Measurements from ENCODE around the gene CBX7. TPM values are rescaled to one million over a fixed set of nuclear protein-coding genes. Genes with fewer than 3 reads are reported as not detected.
A peak's percentile ranks its signal among the peaks of the same experiment; 100 is the strongest.
"Not testable (repeated sequence)": the region's sequence is repeated elsewhere in the genome, so short reads cannot be mapped to it uniquely, and the experiment has no call there.

The CBX7 gene
- total RNA-seq, 1 donor from 2014 or later: 63.6 TPM

DNA sequence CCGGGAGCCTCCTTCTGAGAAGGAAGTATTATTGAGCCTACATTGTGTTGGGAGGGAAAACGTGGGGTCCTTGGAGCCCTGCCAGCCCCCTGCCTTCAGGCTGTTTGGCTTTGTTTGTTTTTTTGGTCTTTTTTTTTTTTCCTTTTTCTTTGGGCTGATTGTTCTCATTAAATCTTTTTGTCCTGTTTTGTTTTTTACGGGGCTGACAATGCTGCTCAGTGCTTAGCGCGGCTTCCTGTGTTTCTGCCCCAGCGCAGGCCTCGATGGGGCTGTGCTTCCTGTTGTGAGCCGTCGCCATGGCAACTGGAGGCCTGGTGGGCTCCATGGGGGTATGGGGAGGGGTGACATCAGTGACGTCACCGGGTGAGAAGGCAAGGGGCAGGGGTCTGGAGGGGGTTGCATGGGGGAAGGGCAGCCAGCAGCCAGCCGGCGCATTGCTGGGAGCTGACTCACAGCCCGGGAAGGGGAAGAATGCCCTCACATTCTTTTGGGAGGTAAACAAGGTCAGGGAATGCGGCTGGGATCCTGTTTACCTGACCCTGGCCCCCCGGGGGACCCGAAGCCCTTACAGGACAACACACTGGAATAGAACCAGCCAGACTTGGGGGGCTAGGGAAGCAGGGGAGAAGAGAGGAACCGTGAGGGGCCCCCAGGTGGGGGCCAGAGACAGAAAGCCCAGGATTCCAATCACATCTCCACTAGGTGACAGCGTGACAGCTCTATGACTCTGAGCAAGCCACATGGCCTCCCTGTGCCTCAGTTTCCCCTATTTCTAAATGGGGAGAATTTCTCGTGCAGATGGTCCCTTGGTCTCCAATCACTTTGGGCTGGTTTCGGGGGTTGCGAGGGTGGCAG, 22.2 kb upstream of the CBX7 start:
- peak; percentile 73 for DNase-seq (ENCODE audit: low spot score)

GRCh38 chr22:39173787-39174497, 21.5 kb upstream of the CBX7 start:
- DNase-seq (ENCODE audit: low spot score): peak; percentile 42

DNA sequence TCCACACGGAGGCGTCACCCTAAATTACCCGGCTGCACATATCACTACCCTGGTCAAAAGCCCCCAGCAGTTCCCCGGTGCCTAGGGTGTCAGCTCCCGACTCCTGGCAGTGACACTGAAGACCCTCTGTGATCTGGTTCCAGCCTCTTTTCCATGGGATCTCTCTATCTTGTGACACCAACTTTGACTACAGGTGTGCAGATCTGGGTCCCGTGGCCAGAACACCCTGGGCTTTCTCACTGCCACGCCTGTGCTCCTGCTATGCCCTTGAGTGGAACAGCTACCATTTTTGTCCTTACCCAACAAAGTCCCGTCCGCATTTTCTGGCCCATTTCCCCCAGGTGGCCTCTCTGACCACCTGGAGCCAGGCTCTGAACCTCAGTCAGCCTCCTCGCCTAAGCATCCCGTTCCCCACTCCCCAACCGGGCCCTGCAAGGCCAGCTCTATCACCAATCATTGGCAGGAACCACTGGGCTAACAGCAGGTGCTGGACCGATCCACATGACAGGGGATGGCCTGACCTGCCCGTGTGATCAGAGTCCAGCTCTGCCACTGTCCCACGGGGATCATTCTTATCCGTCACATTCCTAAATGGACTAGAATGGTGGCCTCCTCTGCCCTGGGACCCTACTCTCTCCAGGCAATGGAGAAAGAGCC, 20.7 kb upstream of the CBX7 start:
- peak; percentile 42 for DNase-seq (ENCODE audit: low spot score)

DNA sequence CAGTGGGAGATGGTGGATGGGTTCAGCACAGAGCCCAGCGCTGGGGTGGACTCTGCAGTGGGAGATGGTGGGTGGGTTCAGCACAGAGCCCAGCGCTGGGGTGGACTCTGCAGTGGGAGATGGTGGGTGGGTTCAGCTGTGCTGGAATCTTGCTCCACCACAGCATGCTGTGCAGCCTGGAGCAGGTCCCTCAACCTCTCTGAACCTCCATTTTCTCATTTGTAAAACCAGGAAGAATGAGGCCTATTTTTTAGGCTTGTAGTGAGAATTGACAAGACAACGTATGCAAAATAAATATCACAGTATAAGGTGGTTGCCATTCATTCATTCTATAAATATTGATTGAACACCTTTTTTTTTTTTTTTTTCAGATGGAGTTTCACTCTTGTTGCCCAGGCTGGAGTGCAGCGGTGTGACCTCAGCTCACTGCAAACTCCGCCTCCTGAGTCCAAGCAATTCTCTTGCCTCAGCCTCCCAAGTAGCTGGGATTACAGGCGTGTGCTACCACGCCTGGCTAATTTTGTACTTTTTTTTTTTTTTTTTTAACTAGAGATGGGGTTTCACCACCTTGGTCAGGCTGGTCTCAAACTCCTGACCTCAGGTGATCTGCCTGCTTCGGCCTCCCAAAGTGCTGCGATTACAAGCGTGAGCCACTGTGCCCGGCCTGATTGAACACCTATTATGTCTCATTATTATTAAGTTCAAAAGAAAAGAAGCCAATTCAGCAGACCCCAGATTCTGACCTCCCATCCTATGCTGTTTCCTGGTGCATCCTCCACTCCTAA, 20.0 kb upstream of the CBX7 start:
- DNase-seq (ENCODE audit: low spot score): not testable (repeated sequence)

- DNase-seq (ENCODE audit: low spot score): no peak
Measured at GRCh38 chr22:39171623-39172264, 19.3 kb upstream of the CBX7 start.

DNA sequence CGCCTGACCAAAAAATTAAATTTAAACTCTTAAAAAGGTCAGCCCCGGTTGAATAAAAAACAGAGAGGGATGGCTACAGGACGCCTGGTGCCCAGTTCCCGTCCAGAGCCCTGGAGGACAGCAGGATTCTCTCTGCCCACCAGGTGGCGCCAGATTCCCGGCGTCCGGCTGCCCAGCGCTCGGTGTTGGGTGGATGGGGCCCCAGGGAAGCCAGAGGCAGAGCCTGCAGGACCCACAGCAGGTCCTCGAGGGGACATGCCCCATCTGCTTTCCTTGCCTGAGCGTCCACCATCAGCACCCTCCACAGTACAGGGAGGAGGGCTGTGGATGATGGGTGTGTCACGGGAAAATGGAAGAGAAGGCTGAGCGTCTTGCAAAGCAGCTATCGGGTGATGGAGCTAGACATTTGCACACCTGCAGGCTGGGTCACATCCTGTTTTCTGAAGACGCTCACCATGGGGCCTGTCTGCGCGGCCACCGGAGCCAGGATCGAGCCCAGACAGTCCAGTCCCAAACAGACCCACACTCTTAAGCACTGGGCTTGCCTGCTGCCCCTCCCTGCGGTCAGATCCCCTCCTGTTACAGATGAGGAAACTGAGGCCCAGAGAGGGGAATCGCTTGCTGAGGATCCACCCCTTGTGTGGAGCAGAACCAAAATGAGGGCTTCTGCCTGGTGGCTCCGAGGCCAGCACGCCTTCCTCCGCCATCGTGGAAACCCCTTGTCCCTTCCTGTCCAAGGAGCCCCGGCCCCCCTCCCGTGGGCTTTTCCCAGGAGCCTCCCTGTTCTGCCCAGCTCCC, 18.5 kb upstream of the CBX7 start:
- peak; percentile 88 for DNase-seq (ENCODE audit: low spot score)

DNA sequence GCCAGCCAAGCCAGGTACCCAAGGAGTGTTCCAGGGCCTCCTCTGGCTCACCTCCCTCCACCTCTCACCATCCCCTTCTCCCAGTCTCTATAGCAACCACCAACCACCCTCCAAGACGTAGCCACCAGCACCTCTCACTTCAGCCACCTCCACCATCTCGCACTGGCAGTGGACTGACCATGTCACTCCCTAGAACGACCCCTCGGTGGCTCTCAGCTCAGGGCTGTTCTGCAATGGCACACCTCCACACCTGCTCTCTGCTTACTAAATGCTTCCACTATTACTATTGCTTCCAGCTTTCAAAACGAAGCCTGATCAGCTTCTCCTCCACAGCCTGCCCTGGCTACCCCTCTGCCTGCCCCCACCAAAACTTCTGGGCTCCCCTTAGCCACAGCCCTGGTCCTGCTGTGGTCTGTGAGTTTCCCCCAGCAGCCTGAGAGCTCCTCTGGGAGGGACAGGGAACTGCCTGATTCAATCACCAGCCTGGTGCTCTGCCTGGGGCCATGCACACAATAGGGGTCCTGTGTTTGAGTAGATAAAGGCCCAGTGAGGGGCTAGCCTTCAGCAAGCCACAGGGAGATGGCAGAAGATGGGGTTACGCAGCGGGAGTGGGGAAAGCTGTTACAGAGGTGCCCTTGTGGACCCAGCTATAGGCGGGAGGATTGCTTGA, 17.5 kb upstream of the CBX7 start:
- no peak for DNase-seq (ENCODE audit: low spot score)

DNA sequence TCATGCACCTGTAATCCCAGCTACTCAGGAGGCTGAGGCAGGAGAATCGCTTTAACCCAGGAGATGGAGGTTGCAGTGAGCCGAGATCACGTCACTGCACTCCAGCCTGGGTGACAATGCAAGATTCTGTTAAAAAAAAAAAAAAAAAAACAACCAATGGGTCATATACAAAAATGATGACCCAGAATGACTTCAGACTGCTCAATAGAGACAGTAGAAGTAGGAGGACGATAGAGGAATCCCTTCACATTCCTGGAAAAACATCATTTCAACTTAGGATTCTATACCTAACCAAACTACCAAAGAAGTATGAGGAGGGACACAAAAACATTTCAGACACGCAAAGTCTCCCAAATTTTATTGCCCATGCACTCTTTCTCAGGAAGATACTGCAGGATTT, 14.1 kb upstream of the CBX7 start:
- DNase-seq (ENCODE audit: low spot score): no peak

GRCh38 chr22:39156093-39156492, 3.6 kb upstream of the CBX7 start:
- not testable (repeated sequence) for DNase-seq (ENCODE audit: low spot score)

DNA sequence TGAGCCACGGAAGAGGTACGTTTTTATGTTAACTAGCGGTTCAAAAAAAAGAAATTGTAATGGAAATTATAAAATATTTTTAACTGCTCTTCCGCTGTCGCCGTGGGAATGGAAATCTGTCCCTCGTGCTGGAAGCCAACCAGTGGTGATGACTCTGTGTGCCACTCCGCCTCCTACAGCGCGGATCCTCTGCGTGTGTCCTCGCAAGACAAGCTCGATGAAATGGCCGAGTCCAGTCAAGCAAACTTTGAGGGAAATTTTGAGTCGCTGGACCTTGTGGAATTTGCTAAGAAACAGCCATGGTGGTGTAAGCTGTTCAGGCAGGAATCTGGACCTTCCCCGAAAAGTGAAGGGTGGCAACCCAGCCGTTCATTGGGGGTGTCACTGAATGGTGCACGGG, 2.9 kb upstream of the CBX7 start:
- DNase-seq (ENCODE audit: low spot score): no peak

- DNase-seq (ENCODE audit: low spot score): no peak
Measured at GRCh38 chr22:39153220-39153717, 789 bp upstream of the CBX7 start.

DNA sequence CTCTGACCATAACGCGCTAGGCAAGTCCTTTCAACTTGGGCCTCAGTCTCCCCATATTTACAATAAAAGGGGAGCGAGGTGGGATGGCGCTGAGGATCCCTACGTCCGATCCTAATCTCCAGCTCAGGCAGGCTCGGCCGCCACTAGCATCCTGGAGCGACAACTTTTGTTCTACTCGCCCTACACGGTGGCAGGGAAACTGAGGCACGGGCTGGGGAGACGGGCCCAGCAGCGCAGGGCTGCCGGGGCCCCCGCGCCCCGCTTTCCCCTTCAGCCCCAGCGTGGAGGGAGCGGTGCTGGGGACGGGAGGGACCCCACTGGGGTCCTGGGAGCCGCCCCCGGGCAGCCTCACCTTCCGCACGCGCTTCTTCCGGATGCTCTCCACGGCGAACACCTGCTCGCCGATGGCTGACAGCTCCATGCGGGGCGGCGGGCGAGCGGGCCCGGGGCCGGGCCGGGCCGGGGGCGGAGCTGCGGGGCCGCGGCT, 413 bp downstream of the CBX7 start:
- no peak for DNase-seq (ENCODE audit: low spot score)

DNA sequence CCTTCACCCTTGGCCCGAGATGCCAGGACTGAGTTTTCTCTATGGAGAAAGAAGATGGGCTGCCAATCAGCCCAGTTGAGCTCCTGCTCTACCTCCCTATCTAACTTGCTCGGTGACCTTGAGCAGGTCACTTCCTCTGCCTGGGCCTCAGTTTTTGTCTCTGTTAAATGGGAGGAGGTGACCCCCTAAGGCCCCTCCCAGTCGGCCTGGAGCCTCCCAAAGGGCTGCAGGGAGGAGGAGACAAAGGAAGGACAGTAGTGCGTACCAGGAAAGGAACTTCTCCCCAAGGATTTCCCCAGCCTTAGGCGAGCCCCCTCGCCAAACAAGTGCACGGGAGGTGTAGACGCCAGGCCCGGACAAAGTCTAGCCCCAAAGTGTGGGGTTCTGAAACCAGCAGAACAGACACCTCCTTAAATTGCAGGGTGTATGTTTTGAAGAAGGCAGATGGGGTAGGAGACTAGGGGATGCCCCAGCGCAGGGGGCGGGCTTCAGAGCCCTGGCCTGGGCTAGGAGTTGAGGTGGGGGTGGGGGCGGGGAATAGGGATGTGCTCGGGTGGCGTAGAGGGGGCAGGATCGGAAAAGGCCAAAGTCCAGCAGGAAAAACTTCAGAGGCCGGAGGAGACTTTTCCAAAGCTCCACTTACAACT, 1.0 kb downstream of the CBX7 start:
- no peak for DNase-seq (ENCODE audit: low spot score)

DNA sequence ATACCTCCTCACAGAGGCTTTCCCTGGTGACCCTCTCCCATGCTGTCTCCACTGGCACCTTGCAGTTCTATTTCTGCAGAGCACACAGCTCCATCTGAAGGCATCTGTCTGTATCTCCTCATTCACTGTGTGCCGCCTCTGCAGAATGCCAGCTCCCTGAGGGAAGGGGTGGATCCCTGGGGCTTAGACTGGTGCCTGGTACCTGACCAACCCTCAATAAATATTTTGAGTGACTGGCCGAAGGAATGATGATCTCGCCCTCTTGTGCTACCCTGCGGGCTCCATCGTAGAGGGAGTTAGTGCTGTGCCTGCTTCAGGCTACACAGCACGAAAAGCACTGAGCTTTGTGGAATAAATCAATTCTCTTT, 1.6 kb downstream of the CBX7 start:
- no peak for DNase-seq (ENCODE audit: low spot score)

- DNase-seq (ENCODE audit: low spot score): no peak
Measured at GRCh38 chr22:39149915-39150847, 2.3 kb downstream of the CBX7 start.

DNA sequence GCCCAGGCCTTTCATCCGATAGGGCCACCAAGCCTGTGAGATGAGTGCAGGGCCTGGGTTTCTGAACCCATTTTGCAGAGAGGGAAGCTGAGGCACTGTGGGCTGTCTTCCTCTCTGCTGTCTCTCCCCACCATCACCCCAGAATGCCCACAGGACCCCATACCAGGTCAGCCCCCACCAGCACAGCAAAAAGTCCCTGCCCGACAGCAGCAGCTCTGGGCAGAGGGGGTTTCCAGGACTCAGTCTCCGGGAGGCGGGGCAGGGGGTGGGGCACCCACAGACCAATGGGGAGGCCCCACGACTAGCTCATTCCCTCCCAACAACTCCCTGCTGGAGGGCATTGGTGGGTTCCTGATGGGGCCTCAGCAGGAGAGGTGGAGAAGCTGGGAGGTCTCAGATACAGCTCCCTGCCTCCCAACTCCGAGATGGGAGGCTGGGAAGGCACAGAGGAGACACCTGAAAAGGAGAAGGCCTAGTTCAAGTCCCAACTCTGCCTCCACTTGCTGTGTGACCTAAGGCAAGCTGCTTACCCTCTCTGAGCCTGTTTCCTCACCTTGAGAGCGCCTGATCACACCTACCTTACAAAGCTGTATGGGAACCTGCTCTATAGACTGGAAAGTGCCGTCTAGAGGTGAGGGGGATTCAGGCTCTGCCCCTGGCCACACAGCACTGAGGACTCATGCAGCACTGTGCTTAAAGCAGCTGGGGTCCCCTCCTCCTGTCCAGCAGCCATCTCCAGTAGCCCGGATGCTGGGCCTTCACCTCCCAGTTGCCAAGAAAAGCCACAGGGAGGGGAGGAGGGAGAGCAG, 3.5 kb downstream of the CBX7 start:
- DNase-seq (ENCODE audit: low spot score): no peak
